Measurements from ENCODE around the gene BCAR1. TPM values are rescaled to one million over a fixed set of nuclear protein-coding genes. Genes with fewer than 3 reads are reported as not detected.
A peak's percentile ranks its signal among the peaks of the same experiment; 100 is the strongest.
"Not testable (repeated sequence)": the region's sequence is repeated elsewhere in the genome, so short reads cannot be mapped to it uniquely, and the experiment has no call there.

The BCAR1 gene
- total and polyA plus RNA-seq, 2 experiments from 2014 or later = 37.9 to 140 TPM

- TF ChIP-seq ZNF462 (CRISPR knock-in tag; IDR thresholded peaks at IDR 0.05) (no peak), NANOG (IDR thresholded peaks at IDR 0.05; ENCODE audit: borderline replicate concordance) (no peak), JUNB (IDR thresholded peaks at IDR 0.05; ENCODE audit: unreplicated experiment) (no peak), CREB1 (CRISPR knock-in tag; IDR thresholded peaks at IDR 0.05; ENCODE audit: low read depth) (no peak), EZH2 (IDR thresholded peaks at IDR 0.05; ENCODE audit: low read depth, unreplicated experiment) (no peak), REST (IDR thresholded peaks at IDR 0.05; ENCODE audit: unreplicated experiment) (no peak), POLR2AphosphoS5 (IDR thresholded peaks at IDR 0.05; ENCODE audit: low read depth) (no peak), ETS1 (IDR thresholded peaks at IDR 0.05) (no peak), STAT1 (IDR thresholded peaks at IDR 0.05; ENCODE audit: unreplicated experiment) (no peak)
Observed at GRCh38 chr16:75271441-75272096, 20.1 kb upstream of the BCAR1 start (continued).

- not testable (repeated sequence) for H3K9me2 ChIP-seq (ENCODE audit: insufficient read depth); DNase-seq (ENCODE audit: low spot score); H3K4me3 ChIP-seq; H3K36me3 ChIP-seq (ENCODE audit: insufficient read depth); H4K20me1 ChIP-seq (replicated peaks; ENCODE audit: insufficient read depth); H3F3A ChIP-seq (replicated peaks; ENCODE audit: low read depth); H3K4me2 ChIP-seq; H3K27me3 ChIP-seq (ENCODE audit: insufficient read depth); H3K4me3 Mint-ChIP-seq; H3K4me1 ChIP-seq (ENCODE audit: insufficient read depth); H3K27ac Mint-ChIP-seq; ATAC-seq; H3K9me3 Mint-ChIP-seq; H3K36me3 Mint-ChIP-seq (ENCODE audit: low read depth); H3K27ac ChIP-seq (ENCODE audit: low read depth)
- Histone ChIP-seq H2AFZ (0 out of 2 replicates have a peak overlapping the region, but pooled peaks have one; percentile 43), H3K79me2 (replicated peaks; ENCODE audit: insufficient read depth) (peaks cover 12% of the 10 kb centered on the region)
- Mint-ChIP-seq H3K27me3 (ENCODE audit: insufficient read depth, low read depth, poor library complexity) (peaks cover 13% of the 10 kb centered on the region), H3K4me1 (peaks cover 12% of the 10 kb centered on the region)
Observed at GRCh38 chr16:75269358-75269757, 17.9 kb upstream of the BCAR1 start.
